ENCODE measurements around the gene GPX5. TPM values are rescaled to one million over a fixed set of nuclear protein-coding genes. Genes with fewer than 3 reads are reported as not detected.
"Not testable (repeated sequence)": the region's sequence is repeated elsewhere in the genome, so short reads cannot be mapped to it uniquely, and the experiment has no call there.

GPX5 gene
- total RNA-seq, result not detected
- long read RNA-seq, result 0 reads

- intact Hi-C loops (cut with DNase I), result no loop called here
- no peak for DNase-seq (ENCODE audit: low spot score)
Measured at GRCh38 chr6:28525496-28526039, at the start of gene GPX5. TSS of gene GPX5 (plus strand) at chr6:28525881. CDS start at chr6:28526014, 133 bp downstream.

- DNase-seq (ENCODE audit: low spot score), result no peak
- intact Hi-C loops (cut with DNase I), result no loop called here
Measured at GRCh38 chr6:28478518-28478917, 47.2 kb upstream of the GPX5 start.

GRCh38 chr6:28480253-28480932 is 45.3 kb upstream of the GPX5 start:
- no peak for DNase-seq (ENCODE audit: low spot score)
- intact Hi-C loops (cut with DNase I), result no loop called here

GRCh38 chr6:28485482-28485881 is 40.2 kb upstream of the GPX5 start:
- DNase-seq (ENCODE audit: low spot score), result no peak
- intact Hi-C loops (cut with DNase I), result no loop called here

- intact Hi-C loops (cut with DNase I), result no loop called here
- no peak for DNase-seq (ENCODE audit: low spot score)
Measured at GRCh38 chr6:28486533-28486932, 39.1 kb upstream of the GPX5 start.

- DNase-seq (ENCODE audit: low spot score), result no peak
- intact Hi-C loops (cut with DNase I), result no loop called here
Measured at GRCh38 chr6:28486988-28487742, 38.5 kb upstream of the GPX5 start.

- DNase-seq (ENCODE audit: low spot score), result no peak
- intact Hi-C loops (cut with DNase I), result no loop called here
Measured at GRCh38 chr6:28488916-28489365, 36.7 kb upstream of the GPX5 start.

GRCh38 chr6:28489366-28490204 is 36.1 kb upstream of the GPX5 start:
- no peak for DNase-seq (ENCODE audit: low spot score)
- intact Hi-C loops (cut with DNase I), result no loop called here

- intact Hi-C loops (cut with DNase I), result no loop called here
- no peak for DNase-seq (ENCODE audit: low spot score)
Measured at GRCh38 chr6:28490205-28490890, 35.3 kb upstream of the GPX5 start.

- DNase-seq (ENCODE audit: low spot score), result no peak
- intact Hi-C loops (cut with DNase I), result no loop called here
Measured at GRCh38 chr6:28491984-28492317, 33.7 kb upstream of the GPX5 start.

GRCh38 chr6:28496099-28496779 is 29.4 kb upstream of the GPX5 start:
- DNase-seq (ENCODE audit: low spot score), result no peak
- intact Hi-C loops (cut with DNase I), result no loop called here

GRCh38 chr6:28497306-28497705 is 28.4 kb upstream of the GPX5 start:
- no peak for DNase-seq (ENCODE audit: low spot score)
- intact Hi-C loops (cut with DNase I), result no loop called here

GRCh38 chr6:28497893-28498292 is 27.8 kb upstream of the GPX5 start:
- no peak for DNase-seq (ENCODE audit: low spot score)
- intact Hi-C loops (cut with DNase I), result no loop called here

- intact Hi-C loops (cut with DNase I), result no loop called here
- DNase-seq (ENCODE audit: low spot score), result no peak
Measured at GRCh38 chr6:28501259-28501658, 24.4 kb upstream of the GPX5 start.

GRCh38 chr6:28502136-28502535 is 23.5 kb upstream of the GPX5 start:
- DNase-seq (ENCODE audit: low spot score); intact Hi-C loops (cut with DNase I): not testable (repeated sequence)

- intact Hi-C loops (cut with DNase I); DNase-seq (ENCODE audit: low spot score): not testable (repeated sequence)
Measured at GRCh38 chr6:28502709-28503305, 22.9 kb upstream of the GPX5 start.

- no peak for DNase-seq (ENCODE audit: low spot score)
- intact Hi-C loops (cut with DNase I), result no loop called here
Measured at GRCh38 chr6:28505733-28506132, 19.9 kb upstream of the GPX5 start.

GRCh38 chr6:28506807-28507475 is 18.7 kb upstream of the GPX5 start:
- intact Hi-C loops (cut with DNase I), result no loop called here
- no peak for DNase-seq (ENCODE audit: low spot score)
